OCI-LY7 (cell line): ENCODE measurements around the gene ST6GAL2. TPM values are rescaled to one million over a fixed set of nuclear protein-coding genes. Genes with fewer than 3 reads are reported as not detected.

Source experiments
- Bru-seq: library from RNA; stranded (reverse); fragments of 400-500 nt; gene quantifications from one replicate; lab custom pipeline; 2021; lab: Mats Ljungman, UMichigan
- BruChase-seq, 2 experiments: library from RNA; stranded (reverse); fragments of 400-500 nt; gene quantifications; one replicate each; lab custom pipeline; 2021; lab: Mats Ljungman, UMichigan
- BruUV-seq: library from RNA; stranded (reverse); fragments of 400-500 nt; replicated peaks from 2 replicates; lab custom pipeline; 2021; lab: Mats Ljungman, UMichigan
- CTCF ChIA-PET: fragments of 300-600 bp; sonication (Branson Sonifier 250); formaldehyde crosslinking; loops from one replicate; lab custom pipeline; 2022; ENCODE audit warnings: antibody characterized with exemption; ENCODE audit not compliant: unreplicated experiment; lab: Charles Lee
- POLR2A ChIA-PET: fragments of 300-600 bp; sonication (Branson Sonifier 250); formaldehyde crosslinking; loops from one replicate; lab custom pipeline; 2022; ENCODE audit warnings: antibody characterized with exemption; lab: Charles Lee
- DNase-seq: peaks from one replicate; pipeline ENCODE4 v3.0.0-alpha.2; 2015; ENCODE audit warnings: low spot score
- H2AFZ ChIP-seq: fragments of 200-600 bp; sonication (generic), shearing (Covaris generic); 2 replicates; pipeline ENCODE4 v1.6.1; 2014; ENCODE audit warnings: mild to moderate bottlenecking, antibody characterized with exemption, low read length, moderate library complexity
- H3K27ac ChIP-seq: fragments of 200-600 bp; sonication (generic); 2 replicates; pipeline ENCODE4 v1.5.1; 2014; ENCODE audit warnings: mixed run types, low read depth, mild to moderate bottlenecking, moderate library complexity, low read length, inconsistent platforms; ENCODE audit not compliant: poor library complexity, severe bottlenecking
- H3K36me3 ChIP-seq: fragments of 200-600 bp; sonication (generic); 2 replicates; pipeline ENCODE4 v1.6.1; 2014; ENCODE audit warnings: mild to moderate bottlenecking, antibody characterized with exemption, low read length, moderate library complexity, mixed read lengths; ENCODE audit not compliant: insufficient read depth
- H3K4me1 ChIP-seq: fragments of 200-600 bp; sonication (generic); 2 replicates; pipeline ENCODE4 v1.5.1; 2014; ENCODE audit warnings: mild to moderate bottlenecking, low read length; ENCODE audit not compliant: insufficient read depth, poor library complexity, severe bottlenecking
- H3K4me2 ChIP-seq: fragments of 200-600 bp; sonication (generic); 2 replicates; pipeline ENCODE4 v1.6.1; 2014; ENCODE audit warnings: mild to moderate bottlenecking, low read length
- H3K4me3 ChIP-seq: fragments of 200-600 bp; sonication (generic); 2 replicates; pipeline ENCODE4 v1.5.1; 2014; ENCODE audit warnings: mild to moderate bottlenecking, low read depth, low read length; ENCODE audit not compliant: poor library complexity, severe bottlenecking
- H3K79me2 ChIP-seq: fragments of 200-600 bp; sonication (generic); 2 replicates; pipeline ENCODE4 v1.6.1; 2016; ENCODE audit warnings: low read depth, mild to moderate bottlenecking, low read length, moderate library complexity, mixed read lengths; ENCODE audit not compliant: insufficient read depth
- H3K9me2 ChIP-seq: fragments of 200-600 bp; sonication (generic); 2 replicates; pipeline ENCODE4 v1.6.1; 2016; ENCODE audit warnings: mild to moderate bottlenecking, low read length, mixed read lengths; ENCODE audit not compliant: insufficient read depth
- H3K9me3 ChIP-seq: fragments of 200-600 bp; sonication (generic); 2 replicates; pipeline ENCODE4 v1.6.1; 2014; ENCODE audit warnings: mild to moderate bottlenecking, mixed run types, low read length, mixed read lengths
- H4K20me1 ChIP-seq: fragments of 200-600 bp; sonication (generic); 2 replicates; pipeline ENCODE4 v1.6.1; 2014; ENCODE audit warnings: mild to moderate bottlenecking, antibody characterized with exemption, low read length, moderate library complexity, mixed read lengths; ENCODE audit not compliant: insufficient read depth
- CTCF ChIP-seq: fragments of 200-600 bp; sonication (generic); conservative IDR thresholded peaks from 2 replicates; pipeline ENCODE4 v1.5.1; 2014; ENCODE audit warnings: mild to moderate bottlenecking, antibody characterized with exemption, low read length, moderate library complexity, mixed read lengths
- EZH2phosphoT487 ChIP-seq: fragments of 200-600 bp; sonication (generic); IDR thresholded peaks from 2 replicates; pipeline ENCODE4 v1.6.1; 2018; ENCODE audit warnings: low read depth, borderline replicate concordance, mild to moderate bottlenecking, mixed run types, antibody characterized with exemption, low read length, moderate library complexity, mixed read lengths
- intact Hi-C: fragments of 100-400 bp; cut with micrococcal nuclease; formaldehyde crosslinking; loops from one replicate; pipeline ENCODE4 v1.10.0; 2022; ENCODE audit not compliant: unreplicated experiment
- long read RNA-seq: library from polyadenylated mRNA; stranded (forward); transcript quantifications from one replicate; pipeline ENCODE4 v2.0.0, GENCODE V29; 2022
- total RNA-seq, 2 experiments: library from RNA; depleted of rRNA in 1 of 2; stranded (reverse); fragments of >200 nt in 1 of 2; shearing (Covaris generic) in 1 of 2; gene quantifications; 2 replicates each; pipeline ENCODE4 v1.2.3, GENCODE V29; 2014 to 2022

The ST6GAL2 gene
- total RNA-seq (2014; rRNA removed; shearing (Covaris generic)), result not detected in 2 replicates
- total RNA-seq (2022), result not detected in 2 replicates
- not detected for Bru-seq, nascent RNA
- not detected for BruChase-seq, experiment 1, labeled RNA remaining after a 6-hour chase
- BruChase-seq, experiment 2, labeled RNA remaining after a 2-hour chase, result not detected
- long read RNA-seq, result 0 reads

- H3K4me1 ChIP-seq, result no peaks in the 10 kb centered on the region
- CTCF ChIA-PET, result no interaction called here
- H3K9me2 ChIP-seq, result no peaks in the 10 kb centered on the region
- no peak within 1 kb of the TSS for H3K27ac ChIP-seq
- DNase-seq, result no peak
- no peak within 1 kb of the TSS for H3K4me2 ChIP-seq
- BruUV-seq, result no TSS peak
- H3K4me3 ChIP-seq, result no peak within 1 kb of the TSS
- POLR2A ChIA-PET, result no interaction called here
- no peaks in the 10 kb centered on the region for H3K79me2 ChIP-seq
- H3K36me3 ChIP-seq, result no peaks in the 10 kb centered on the region
- no peaks in the 10 kb centered on the region for H3K9me3 ChIP-seq
- TF ChIP-seq CTCF (no peak), EZH2phosphoT487 (no peak)
- intact Hi-C loops, result no loop called here
- no peak within 1 kb of the TSS for H2AFZ ChIP-seq
- no peaks in the 10 kb centered on the region for H4K20me1 ChIP-seq
Measured at GRCh38 chr2:106885971-106886915, at the start of gene ST6GAL2. Gene ST6GAL2 (minus strand): TSS chr2:106886167. CDS start chr2:106843977, 42,190 bp downstream.

GRCh38 chr2:106932644-106933043 is 46.7 kb upstream of the ST6GAL2 start:
- Histone ChIP-seq H3K79me2 (no peaks in the 10 kb centered on the region), H3K9me2 (no peaks in the 10 kb centered on the region), H3K9me3 (no peaks in the 10 kb centered on the region), H3K27ac (no peak overlapping the region), H3K4me1 (no peaks in the 10 kb centered on the region), H4K20me1 (no peaks in the 10 kb centered on the region), H3K4me2 (no peak overlapping the region), H3K36me3 (no peaks in the 10 kb centered on the region), H2AFZ (no peak overlapping the region), H3K4me3 (no peak overlapping the region)
- ChIA-PET POLR2A (no interaction called here), CTCF (no interaction called here)
- TF ChIP-seq CTCF (no peak), EZH2phosphoT487 (no peak)
- BruUV-seq, result no TSS peak
- DNase-seq, result no peak
- intact Hi-C loops, result no loop called here
